ENCODE measurements around the gene TMC5. TPM values are rescaled to one million over a fixed set of nuclear protein-coding genes. Genes with fewer than 3 reads are reported as not detected.

The TMC5 gene
- total and polyA plus RNA-seq, 2 of the 4 experiments (the other 2 are of a cell fraction): not detected

- ATAC-seq (ENCODE audit: low read depth) (no peak), DNase-seq (no peak)
- Histone ChIP-seq H3K27me3 (ENCODE audit: control insufficient read depth, insufficient read depth, low read length) (no peaks in the 10 kb centered on the region), H3K9me1 (ENCODE audit: insufficient read depth, low read length) (no peaks in the 10 kb centered on the region), H2BK5ac (ENCODE audit: low read depth, low read length, poor library complexity, severe bottlenecking) (no peak overlapping the region), H3K9ac (ENCODE audit: low read depth, low read length) (no peak overlapping the region), H2AK9ac (replicated peaks; ENCODE audit: low read depth, low read length, poor library complexity) (no peak overlapping the region), H3K79me1 (ENCODE audit: low read depth in 1 of 2, low read length in 2 of 2) (no peaks in the 10 kb centered on the region), H3K14ac (replicated peaks; ENCODE audit: low read depth, low read length) (no peak overlapping the region), H3K4me1 (ENCODE audit: control insufficient read depth, insufficient read depth, low read length) (no peaks in the 10 kb centered on the region), H4K91ac (ENCODE audit: insufficient read depth, low read depth, low read length) (no peak overlapping the region), H2BK120ac (ENCODE audit: low read depth, low read length) (no peak overlapping the region), H3K4me3 (ENCODE audit: insufficient read depth, low read depth, low read length) (no peak overlapping the region), H2BK15ac (ENCODE audit: low read depth, low read length) (no peak overlapping the region), H3K4ac (ENCODE audit: low read depth, low read length) (no peak overlapping the region), H3K9me3 (ENCODE audit: control insufficient read depth, insufficient read depth, low read length) (0 out of 2 replicates have a peak, but pooled peaks cover 2% of the 10 kb centered on the region), H2AFZ (replicated peaks; ENCODE audit: low read length, poor library complexity) (no peak overlapping the region), H4K8ac (ENCODE audit: low read depth in 2 of 2, low read length in 2 of 2) (no peak overlapping the region), H3K4me2 (ENCODE audit: low read depth, low read length) (no peak overlapping the region), H4K20me1 (ENCODE audit: insufficient read depth, low read length) (no peaks in the 10 kb centered on the region), H2BK20ac (ENCODE audit: low read depth, low read length) (no peak overlapping the region), H3K18ac (ENCODE audit: low read depth, low read length) (no peak overlapping the region), H3K27ac (ENCODE audit: insufficient read depth, low read length) (no peak overlapping the region), H3K36me3 (ENCODE audit: control insufficient read depth, insufficient read depth, low read length) (no peaks in the 10 kb centered on the region), H4K5ac (ENCODE audit: low read depth, low read length) (no peak overlapping the region), H2AK5ac (ENCODE audit: low read depth, low read length) (no peak overlapping the region), H3K23ac (ENCODE audit: low read depth, low read length) (no peak overlapping the region), H3K56ac (ENCODE audit: extremely low read depth, insufficient read depth, low read length) (no peak overlapping the region)
- intact Hi-C loops (cut with micrococcal nuclease): no loop called here
- ChIA-PET POLR2A (ENCODE audit: unreplicated experiment) (no interaction called here), CTCF (no interaction called here)
- no TSS peak for BruUV-seq (replicated peaks)
- dilution Hi-C loops (cut with HindIII; ENCODE audit: low sequenced_read_pairs, unreplicated experiment): no loop called here
- no CpG with 5 or more reads among the region's 1 CpG for WGBS, 2 experiments (ENCODE audit: extremely low coverage in 2 of 2, insufficient read length in 1 of 2)
- in situ Hi-C loops (cut with MboI; ENCODE audit: low sequenced_read_pairs): no loop called here
- no peak for TF ChIP-seq RCOR1 (IDR thresholded peaks at IDR 0.05; ENCODE audit: insufficient replicate concordance, low read length)
- no peak for TF ChIP-seq MAZ (IDR thresholded peaks at IDR 0.05; ENCODE audit: borderline replicate concordance, low read depth, low read length)
- TF ChIP-seq, protein P1, sequence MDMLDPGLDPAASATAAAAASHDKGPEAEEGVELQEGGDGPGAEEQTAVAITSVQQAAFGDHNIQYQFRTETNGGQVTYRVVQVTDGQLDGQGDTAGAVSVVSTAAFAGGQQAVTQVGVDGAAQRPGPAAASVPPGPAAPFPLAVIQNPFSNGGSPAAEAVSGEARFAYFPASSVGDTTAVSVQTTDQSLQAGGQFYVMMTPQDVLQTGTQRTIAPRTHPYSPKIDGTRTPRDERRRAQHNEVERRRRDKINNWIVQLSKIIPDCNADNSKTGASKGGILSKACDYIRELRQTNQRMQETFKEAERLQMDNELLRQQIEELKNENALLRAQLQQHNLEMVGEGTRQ (IDR thresholded peaks at IDR 0.05; ENCODE audit: low read depth, low read length): no peak
- TF ChIP-seq CTCF (conservative IDR thresholded peaks at IDR 0.05; ENCODE audit: low read depth, low read length): no peak
- no peak for TF ChIP-seq MXI1 (IDR thresholded peaks at IDR 0.05; ENCODE audit: borderline replicate concordance, low read depth, low read length)
- TF ChIP-seq BHLHE40 (IDR thresholded peaks at IDR 0.05; ENCODE audit: low read depth, low read length): no peak
- TF ChIP-seq FOS (IDR thresholded peaks at IDR 0.05; ENCODE audit: low read depth, low read length): no peak
- no peak for TF ChIP-seq RFX5 (IDR thresholded peaks at IDR 0.05; ENCODE audit: low read depth, low read length)
- no peak for TF ChIP-seq NFE2L2 (IDR thresholded peaks at IDR 0.05; ENCODE audit: low read depth, low read length)
- TF ChIP-seq POLR2A (IDR thresholded peaks at IDR 0.05; ENCODE audit: low read depth, low read length): no peak
- TF ChIP-seq RAD21 (IDR thresholded peaks at IDR 0.05; ENCODE audit: low read length): no peak
- no peak for TF ChIP-seq CEBPB (IDR thresholded peaks at IDR 0.05; ENCODE audit: low read depth, low read length)
- no peak for TF ChIP-seq CHD1 (IDR thresholded peaks at IDR 0.05; ENCODE audit: low read depth, low read length)
- TF ChIP-seq, protein P2, sequence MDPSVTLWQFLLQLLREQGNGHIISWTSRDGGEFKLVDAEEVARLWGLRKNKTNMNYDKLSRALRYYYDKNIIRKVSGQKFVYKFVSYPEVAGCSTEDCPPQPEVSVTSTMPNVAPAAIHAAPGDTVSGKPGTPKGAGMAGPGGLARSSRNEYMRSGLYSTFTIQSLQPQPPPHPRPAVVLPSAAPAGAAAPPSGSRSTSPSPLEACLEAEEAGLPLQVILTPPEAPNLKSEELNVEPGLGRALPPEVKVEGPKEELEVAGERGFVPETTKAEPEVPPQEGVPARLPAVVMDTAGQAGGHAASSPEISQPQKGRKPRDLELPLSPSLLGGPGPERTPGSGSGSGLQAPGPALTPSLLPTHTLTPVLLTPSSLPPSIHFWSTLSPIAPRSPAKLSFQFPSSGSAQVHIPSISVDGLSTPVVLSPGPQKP (IDR thresholded peaks at IDR 0.05; ENCODE audit: borderline replicate concordance, low read depth, low read length): no peak
- no peak for TF ChIP-seq MAFK (IDR thresholded peaks at IDR 0.05; ENCODE audit: low read depth, low read length)
- no peak for TF ChIP-seq SMC3 (IDR thresholded peaks at IDR 0.05; ENCODE audit: low read depth, low read length)
Measured at GRCh38 chr16:19443659-19444058, 26.0 kb downstream of the TMC5 start.

All from IMR-90 (cell line).